Measurements from ENCODE around the gene PPP2R5C. TPM values are rescaled to one million over a fixed set of nuclear protein-coding genes. Genes with fewer than 3 reads are reported as not detected.
A peak's percentile ranks its signal among the peaks of the same experiment; 100 is the strongest.

Gene PPP2R5C
- total and polyA plus RNA-seq, 2 of the 8 experiments (the other 6 are each of a cell fraction or from before 2014, with no cell fraction given) = 49.6 to 95.9 TPM

DNA sequence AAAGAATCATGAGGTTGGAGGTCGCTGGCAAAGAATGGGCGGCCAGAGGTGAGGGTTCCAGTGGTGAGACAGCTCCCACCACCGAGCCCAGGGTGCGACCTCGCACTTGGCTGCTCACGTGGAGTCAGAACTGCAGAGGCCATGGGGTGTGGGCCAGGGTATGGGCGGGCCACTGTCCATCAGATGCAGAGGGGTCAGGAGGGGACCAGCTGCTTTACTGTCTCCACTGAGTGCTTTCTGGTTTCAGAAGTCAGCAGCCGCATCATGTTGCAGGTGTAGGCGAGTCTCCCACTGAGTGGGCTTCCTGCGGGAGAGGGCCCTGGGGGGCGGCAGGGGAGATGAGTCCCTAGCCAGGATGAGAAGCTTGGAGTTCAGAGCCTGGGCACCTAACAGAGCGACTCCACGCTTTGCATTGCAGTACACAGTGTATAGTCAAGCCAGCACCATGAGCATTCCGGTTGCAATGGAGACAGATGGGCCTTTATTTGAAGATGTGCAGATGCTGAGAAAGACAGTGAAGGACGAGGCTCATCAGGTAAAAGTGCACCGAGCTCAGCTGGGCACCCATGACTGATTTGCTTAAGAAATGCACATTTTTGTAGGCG lies 156.0 kb downstream of the PPP2R5C start:
- Histone ChIP-seq H3K79me1 (ENCODE audit: low read depth, low read length) (0 out of 2 replicates have a peak, but pooled peaks cover 2% of the 10 kb centered on the region), H4K20me1 (replicated peaks in 1 of 2; ENCODE audit: control insufficient read depth in 1 of 2, insufficient read depth in 2 of 2, low read length in 2 of 2) (no peaks in the 10 kb centered on the region), H3K14ac (ENCODE audit: insufficient read length) (no peak overlapping the region), H4K8ac (ENCODE audit: extremely low read depth, insufficient read depth, low read length) (no peak overlapping the region), H4K91ac (replicated peaks; ENCODE audit: insufficient read length, low read length) (no peak overlapping the region), H3K79me2 (ENCODE audit: control insufficient read depth in 1 of 2, insufficient read depth in 2 of 2, low read length in 2 of 2) (no peaks in the 10 kb centered on the region), H3K36me3 (ENCODE audit: control insufficient read depth in 2 of 4, insufficient read depth in 4 of 4, low read length in 3 of 4) (peaks cover 0 to 8% (median 0%) of the 10 kb centered on the region in 4 experiments; a peak in 5 of 8 replicates), H2BK5ac (ENCODE audit: low read depth, low read length) (peak overlapping the region; percentile 83; the same call in 1 of the 2 replicates), H2AK5ac (ENCODE audit: low read depth, low read length) (no peak overlapping the region), H2AFZ (ENCODE audit: low read length) (no peak overlapping the region), H3K23ac (ENCODE audit: insufficient read length) (no peak overlapping the region), H2BK15ac (ENCODE audit: low read length) (no peak overlapping the region), H3K4me2 (ENCODE audit: insufficient read depth in 1 of 2, low read depth in 2 of 2, low read length in 2 of 2) (peak overlapping the region; percentile 59 to 82), H4K5ac (ENCODE audit: insufficient read length, low read depth, low read length) (peak overlapping the region; percentile 3), H3K9ac (replicated peaks in 1 of 4; ENCODE audit: extremely low read depth in 1 of 4, low read depth in 3 of 4, low read length in 3 of 4) (no peak overlapping the region), H3K27me3 (replicated peaks in 1 of 4; ENCODE audit: control insufficient read depth in 3 of 4, extremely low read depth in 1 of 4, insufficient read depth in 3 of 4, low read length in 3 of 4) (no peaks in the 10 kb centered on the region; a peak in 1 of 7 replicates), H3K23me2 (ENCODE audit: low read depth, low read length) (no peaks in the 10 kb centered on the region), H3K56ac (replicated peaks; ENCODE audit: insufficient read length, low read depth, low read length) (no peak overlapping the region), H3K27ac (ENCODE audit: low read depth, low read length) (no peak overlapping the region), H2BK120ac (replicated peaks; ENCODE audit: low read depth, low read length) (no peak overlapping the region), H3K4ac (replicated peaks; ENCODE audit: insufficient read length, low read depth, low read length) (no peak overlapping the region), H3K4me3 (ENCODE audit: extremely low read depth in 1 of 4, insufficient read depth in 2 of 4, low read depth in 3 of 4, low read length in 4 of 4) (peak overlapping the region in 1 of 4 experiments; percentile 40; a peak in 2 of 8 replicates), H3K18ac (ENCODE audit: extremely low read depth, low read length) (peak overlapping the region; percentile 9; the same call in 1 of the 2 replicates), H3K4me1 (replicated peaks in 1 of 4; ENCODE audit: control insufficient read depth in 3 of 4, insufficient read depth in 4 of 4, low read length in 3 of 4) (peaks cover 3 to 30% (median 18%) of the 10 kb centered on the region in 4 experiments), H2BK20ac (ENCODE audit: low read length) (0 out of 2 replicates have a peak overlapping the region, but pooled peaks have one; percentile 44), H2BK12ac (ENCODE audit: low read depth, low read length) (peak overlapping the region; percentile 72; the same call in 1 of the 2 replicates), H3K9me3 (ENCODE audit: insufficient read depth in 2 of 2, low read depth in 1 of 2, low read length in 1 of 2) (no peaks in the 10 kb centered on the region)
- peak; percentile 36 for FAIRE-seq
- ChIA-PET POLR2A (ENCODE audit: partially characterized antibody) (interaction anchor here (0.7 to 4.5 kb wide), 3 partner anchors 21 to 46 kb away, joined by 3 to 21 read pairs (median 4); no protein-coding TSS in a partner anchor), CTCF (ENCODE audit: partially characterized antibody) (interaction anchor here (2.1 kb wide), 1 partner anchor 146 kb away, joined by 7 read pairs; no protein-coding TSS in a partner anchor)
- WGBS, 2 experiments (ENCODE audit: extremely low coverage in 1 of 2, insufficient coverage in 1 of 2, insufficient read length in 1 of 2, insufficient replicate concordance in 2 of 2, low coverage in 1 of 2, low lambda C conversion rate in 2 of 2, missing lambda C conversion rate in 1 of 2) = 50% methylated on average over 17 of the region's 17 CpGs; no CpG with 5 or more reads in 1 of the 2 experiments
- peak in 1 of 2 experiments; percentile 54 for DNase-seq (ENCODE audit: low read depth in 1 of 2, low spot score in 2 of 2)
- TF ChIP-seq BCL11A (IDR thresholded peaks at IDR 0.05; ENCODE audit: low read depth in 2 of 2, low read length in 2 of 2) = no peak
- TF ChIP-seq RFX5 (IDR thresholded peaks at IDR 0.05; ENCODE audit: borderline replicate concordance, low read depth, low read length) = no peak
